ENCODE measurements around the gene TP53I13.

Gene TP53I13

DNA sequence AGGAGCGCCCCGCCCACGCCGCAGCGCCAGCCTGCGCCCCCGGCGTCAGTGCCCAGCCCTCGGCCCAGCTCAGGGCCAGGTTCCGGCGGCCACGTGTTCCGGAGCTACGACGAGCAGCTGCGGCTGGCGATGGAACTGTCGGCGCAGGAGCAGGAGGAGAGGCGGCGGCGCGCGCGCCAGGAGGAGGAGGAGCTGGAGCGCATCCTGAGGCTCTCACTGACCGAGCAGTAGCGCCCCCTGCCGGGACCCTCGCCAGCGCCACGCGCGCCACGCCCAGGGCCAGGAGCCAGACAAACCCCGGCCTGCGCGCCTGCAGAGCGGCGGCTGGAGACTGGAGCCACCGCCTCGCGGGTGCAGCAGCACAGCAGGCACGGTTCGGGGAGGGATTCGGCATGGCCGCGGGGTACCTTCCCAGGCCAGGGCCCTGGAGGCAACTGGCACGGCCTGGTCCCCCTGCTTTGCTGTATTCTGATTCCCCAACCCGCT, 44.9 kb downstream of the TP53I13 start:
- 0 out of 2 replicates have a peak overlapping the region, but pooled peaks have one; percentile 20 for H3K27ac ChIP-seq
- TF ChIP-seq, protein P1, sequence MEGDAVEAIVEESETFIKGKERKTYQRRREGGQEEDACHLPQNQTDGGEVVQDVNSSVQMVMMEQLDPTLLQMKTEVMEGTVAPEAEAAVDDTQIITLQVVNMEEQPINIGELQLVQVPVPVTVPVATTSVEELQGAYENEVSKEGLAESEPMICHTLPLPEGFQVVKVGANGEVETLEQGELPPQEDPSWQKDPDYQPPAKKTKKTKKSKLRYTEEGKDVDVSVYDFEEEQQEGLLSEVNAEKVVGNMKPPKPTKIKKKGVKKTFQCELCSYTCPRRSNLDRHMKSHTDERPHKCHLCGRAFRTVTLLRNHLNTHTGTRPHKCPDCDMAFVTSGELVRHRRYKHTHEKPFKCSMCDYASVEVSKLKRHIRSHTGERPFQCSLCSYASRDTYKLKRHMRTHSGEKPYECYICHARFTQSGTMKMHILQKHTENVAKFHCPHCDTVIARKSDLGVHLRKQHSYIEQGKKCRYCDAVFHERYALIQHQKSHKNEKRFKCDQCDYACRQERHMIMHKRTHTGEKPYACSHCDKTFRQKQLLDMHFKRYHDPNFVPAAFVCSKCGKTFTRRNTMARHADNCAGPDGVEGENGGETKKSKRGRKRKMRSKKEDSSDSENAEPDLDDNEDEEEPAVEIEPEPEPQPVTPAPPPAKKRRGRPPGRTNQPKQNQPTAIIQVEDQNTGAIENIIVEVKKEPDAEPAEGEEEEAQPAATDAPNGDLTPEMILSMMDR (IDR thresholded peaks at IDR 0.05): peak; percentile 80
- no peak for TF ChIP-seq ZFX (IDR thresholded peaks at IDR 0.05; ENCODE audit: borderline replicate concordance)

DNA sequence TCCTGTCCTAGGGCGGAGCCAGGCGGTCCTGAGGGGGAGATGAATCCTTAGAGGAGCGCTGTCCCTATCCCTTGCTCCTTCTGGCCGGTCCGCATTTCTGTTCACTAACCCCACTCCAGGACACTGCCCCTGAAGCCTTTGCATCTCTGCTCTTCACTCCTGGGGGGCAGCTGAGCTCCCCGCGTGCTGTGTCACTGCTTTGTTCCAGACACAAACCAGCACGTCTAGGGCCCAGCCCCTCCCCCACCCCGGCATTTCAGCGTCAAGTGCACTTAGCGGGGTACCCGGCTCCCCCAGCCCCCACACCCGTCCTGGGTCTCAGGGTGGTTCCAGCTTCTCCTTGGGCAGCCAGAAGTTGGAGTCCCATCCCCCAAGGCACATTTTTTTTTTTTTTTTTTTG, 45.4 kb downstream of the TP53I13 start:
- H3K27ac ChIP-seq: 0 out of 2 replicates have a peak overlapping the region, but pooled peaks have one; percentile 20
- TF ChIP-seq ZFX (IDR thresholded peaks at IDR 0.05; ENCODE audit: borderline replicate concordance): no peak
- TF ChIP-seq, protein P1 (IDR thresholded peaks at IDR 0.05): no peak

DNA sequence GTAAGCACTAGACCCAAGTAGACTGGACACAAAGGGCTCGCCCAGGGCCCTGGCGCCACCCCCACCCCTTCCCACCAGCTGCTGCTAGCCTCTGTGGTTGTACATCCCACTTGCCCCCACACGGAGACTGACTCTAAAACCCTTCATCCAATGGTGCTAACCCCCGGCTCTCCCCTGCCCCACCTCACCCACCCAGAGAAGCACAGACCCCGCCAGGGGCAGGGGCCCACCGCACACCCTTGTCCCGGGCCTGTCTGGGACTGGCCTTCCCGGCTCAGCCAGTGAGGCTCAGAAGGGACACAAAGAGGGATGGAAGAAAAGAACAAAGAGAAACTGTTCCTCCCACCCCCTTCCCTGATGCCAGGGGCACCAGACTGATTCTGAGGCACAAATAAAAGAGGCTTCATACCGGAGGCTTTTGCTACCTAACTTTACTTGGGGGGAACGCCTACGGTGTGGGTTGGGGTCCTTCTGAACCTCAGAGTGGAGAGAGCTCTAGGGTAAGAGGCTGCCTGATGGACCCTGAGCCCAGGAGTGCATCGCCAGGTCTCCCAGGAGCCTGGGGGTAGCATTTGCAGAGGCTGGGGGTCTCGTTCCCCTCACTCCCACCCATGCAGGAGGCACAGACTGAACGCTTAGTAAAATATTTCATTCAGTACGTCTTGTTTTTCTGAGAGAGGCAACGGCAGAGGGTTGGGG, 46.0 kb downstream of the TP53I13 start:
- TF ChIP-seq, protein P1 (IDR thresholded peaks at IDR 0.05): no peak
- no peak for TF ChIP-seq ZFX (IDR thresholded peaks at IDR 0.05; ENCODE audit: borderline replicate concordance)
- H3K27ac ChIP-seq: no peak overlapping the region

DNA sequence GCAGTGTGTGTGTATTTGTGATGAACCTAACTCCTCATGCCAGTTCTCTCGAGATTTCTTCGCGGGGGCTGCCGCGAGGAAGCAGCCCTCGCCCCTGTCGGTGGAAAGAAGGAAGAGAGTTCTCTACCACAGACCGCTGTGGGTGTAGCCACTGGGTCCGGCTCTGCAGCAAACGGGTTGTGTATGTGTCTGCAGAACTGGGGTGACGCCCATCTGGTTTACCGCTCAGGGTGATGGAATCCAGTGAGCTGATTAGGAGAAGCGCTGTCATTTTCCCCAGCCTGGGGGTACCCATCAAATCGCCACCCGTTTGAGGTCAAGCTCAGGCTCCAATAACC, 46.5 kb downstream of the TP53I13 start:
- no peak for TF ChIP-seq ZFX (IDR thresholded peaks at IDR 0.05; ENCODE audit: borderline replicate concordance)

DNA sequence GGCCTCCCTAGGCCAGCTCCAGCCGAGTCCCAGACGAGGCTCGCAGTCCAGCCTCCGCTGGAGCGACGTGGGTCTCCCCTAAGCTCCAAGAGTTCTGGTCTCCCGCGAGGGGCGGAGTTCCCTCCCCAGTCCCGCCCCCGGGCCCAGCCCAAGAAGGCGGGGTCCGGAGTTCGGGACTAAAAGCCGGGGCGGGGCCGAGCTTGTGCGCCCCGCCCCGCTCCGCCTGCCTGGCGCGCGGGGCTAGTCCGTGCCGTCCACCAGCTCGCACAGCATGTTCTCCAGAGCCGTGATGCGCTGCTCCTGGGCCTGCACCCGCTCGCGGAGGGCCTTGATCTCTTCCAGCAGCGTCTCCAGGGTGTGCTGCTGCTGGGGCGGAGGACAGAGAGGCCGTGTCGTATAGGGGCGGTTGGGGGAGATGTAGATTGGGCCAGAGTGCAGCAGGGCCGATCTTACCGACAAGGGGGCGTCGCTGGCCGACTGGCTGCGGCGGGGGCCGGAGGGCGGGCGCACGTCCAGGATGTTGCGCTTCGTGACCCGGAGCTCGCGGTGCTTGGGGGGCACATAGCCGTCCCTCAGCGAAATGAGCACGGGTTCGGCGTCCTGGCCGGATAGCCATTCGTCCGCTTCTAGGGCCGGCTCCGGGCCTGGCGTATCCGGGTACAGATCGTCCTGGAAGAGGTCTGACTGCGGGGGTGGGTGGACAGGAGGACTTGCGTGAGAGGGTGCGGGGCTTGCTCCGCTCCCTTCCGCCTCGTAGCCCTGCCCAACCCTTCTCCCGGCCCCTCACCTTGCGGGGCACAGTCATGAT, 47.2 kb downstream of the TP53I13 start:
- TF ChIP-seq, protein P1 (IDR thresholded peaks at IDR 0.05): no peak
- no peak for TF ChIP-seq ZFX (IDR thresholded peaks at IDR 0.05; ENCODE audit: borderline replicate concordance)
- peak overlapping the region; percentile 70 for H3K27ac ChIP-seq

More for the DNA sequence above, 46.5 kb downstream of the TP53I13 start:
- no peak overlapping the region for H3K27ac ChIP-seq

DNA sequence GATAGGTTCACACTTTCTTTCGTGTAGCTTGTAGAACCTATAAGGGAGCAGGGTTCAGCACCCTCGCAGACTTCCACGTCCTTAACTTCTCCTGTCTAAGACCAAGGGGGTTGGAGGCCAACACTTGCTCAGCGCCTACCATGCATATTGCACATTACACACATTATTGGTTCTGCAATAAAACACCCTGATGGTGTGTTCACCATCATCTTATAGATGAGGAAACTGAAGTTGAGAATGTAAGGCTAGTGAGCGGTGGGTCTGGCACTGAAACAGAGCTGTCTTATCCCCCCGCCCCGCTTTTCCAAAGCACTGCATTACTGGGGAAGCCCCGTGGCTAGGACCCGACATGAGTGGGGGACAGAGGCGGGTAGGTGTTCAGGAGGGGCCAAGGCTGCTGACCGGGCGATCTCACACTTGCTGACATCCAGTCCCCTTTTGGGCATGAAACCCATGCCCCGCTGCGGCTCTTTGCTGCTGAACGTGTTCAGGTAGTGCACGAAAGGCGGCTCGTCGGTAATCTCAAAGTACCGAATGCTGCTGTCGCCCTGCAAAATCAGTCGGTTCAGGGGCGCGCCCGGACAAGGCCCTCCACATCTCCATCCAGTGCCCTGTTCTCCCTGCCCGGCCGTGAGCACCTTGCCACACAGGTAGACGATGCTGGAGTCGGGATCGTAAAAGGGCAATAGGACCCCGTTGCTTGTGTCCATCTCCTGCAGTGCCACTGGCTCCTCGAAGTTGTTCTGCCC, 48.0 kb downstream of the TP53I13 start:
- TF ChIP-seq ZFX (IDR thresholded peaks at IDR 0.05; ENCODE audit: borderline replicate concordance): no peak
- TF ChIP-seq, protein P1 (IDR thresholded peaks at IDR 0.05): no peak
- H3K27ac ChIP-seq: peak overlapping the region; percentile 70

DNA sequence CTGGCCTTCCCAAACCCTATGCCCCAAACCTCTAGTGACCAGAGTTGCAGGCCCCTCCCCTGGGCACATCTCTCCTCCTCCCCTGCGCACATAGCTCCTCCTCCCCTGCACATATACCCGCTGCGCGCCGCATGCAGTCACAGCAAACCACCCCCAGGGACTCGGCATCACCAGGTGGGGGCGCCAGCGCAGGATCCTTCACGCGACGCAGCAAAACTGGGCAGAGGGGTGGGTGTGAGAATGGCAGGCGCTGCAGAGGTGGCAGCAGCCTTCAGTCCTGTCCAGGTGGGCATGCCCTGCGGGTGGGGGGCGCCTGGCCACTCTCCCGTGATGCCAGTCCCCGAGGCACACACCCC, 48.6 kb downstream of the TP53I13 start:
- H3K27ac ChIP-seq: peak overlapping the region; percentile 70

More for the DNA sequence above, 48.6 kb downstream of the TP53I13 start:
- TF ChIP-seq, protein P1 (IDR thresholded peaks at IDR 0.05): peak; percentile 87
- no peak for TF ChIP-seq ZFX (IDR thresholded peaks at IDR 0.05; ENCODE audit: borderline replicate concordance)

Data from 22Rv1 (cell line).